HepG2 (cell line): ENCODE results near the gene CIROP. TPM values are rescaled to one million over a fixed set of nuclear protein-coding genes. Genes with fewer than 3 reads are reported as not detected.

Source experiments
- AGO2 ChIP-seq: fragments of 200-400 bp; formaldehyde crosslinking; optimal IDR thresholded peaks from 2 replicates; pipeline ENCODE3; 2017; ENCODE audit warnings: mild to moderate bottlenecking, low read depth, low read length, moderate library complexity
- ATM ChIP-seq: fragments of 450-650 bp; IDR thresholded peaks from 2 replicates; pipeline ENCODE4 v1.7.1; 2017; ENCODE audit warnings: mild to moderate bottlenecking, borderline replicate concordance
- GABPB1 ChIP-seq: IDR thresholded peaks from 2 replicates; pipeline ENCODE4 v1.6.1; 2016; ENCODE audit warnings: mild to moderate bottlenecking, missing genetic modification reagents, moderate library complexity, missing compliant biosample characterization
- HOXA9 ChIP-seq: sonication (generic); formaldehyde crosslinking; IDR thresholded peaks from 2 replicates; pipeline ENCODE4 v1.8.1; 2022; ENCODE audit warnings: missing genetic modification reagents, mild to moderate bottlenecking, moderate library complexity, borderline replicate concordance
- KDM4B ChIP-seq: sonication (generic); formaldehyde crosslinking; IDR thresholded peaks from 2 replicates; pipeline ENCODE4 v1.4.0; 2020; ENCODE audit warnings: missing genetic modification reagents
- MAF1 ChIP-seq: sonication (generic); formaldehyde crosslinking; IDR thresholded peaks from 2 replicates; pipeline ENCODE4 v1.5.0; 2020; ENCODE audit warnings: missing genetic modification reagents, borderline replicate concordance
- MATR3 ChIP-seq: sonication (generic); formaldehyde crosslinking; IDR thresholded peaks from 2 replicates; pipeline ENCODE4 v1.4.0; 2020; ENCODE audit warnings: missing genetic modification reagents
- MIER2 ChIP-seq: IDR thresholded peaks from 2 replicates; pipeline ENCODE4 v1.6.1; 2016; ENCODE audit warnings: missing biosample characterization, missing genetic modification reagents
- MIER3 ChIP-seq: IDR thresholded peaks from 2 replicates; pipeline ENCODE4 v1.6.1; 2016; ENCODE audit warnings: missing compliant biosample characterization, borderline replicate concordance
- NR2C2 ChIP-seq: sonication (generic); formaldehyde crosslinking; IDR thresholded peaks from 2 replicates; pipeline ENCODE4 v1.4.0; 2020; ENCODE audit warnings: missing genetic modification reagents, mild to moderate bottlenecking, moderate library complexity, borderline replicate concordance
- PAX8 ChIP-seq: sonication (generic); formaldehyde crosslinking; IDR thresholded peaks from 2 replicates; pipeline ENCODE4 v1.8.0; 2022; ENCODE audit warnings: mild to moderate bottlenecking, missing genetic modification reagents, borderline replicate concordance
- ZNF260 ChIP-seq: sonication (generic); formaldehyde crosslinking; IDR thresholded peaks from 2 replicates; pipeline ENCODE4 v1.4.0; 2020; ENCODE audit warnings: missing genetic modification reagents, low read depth, mild to moderate bottlenecking, borderline replicate concordance
- ZNF33B ChIP-seq: sonication (generic); formaldehyde crosslinking; IDR thresholded peaks from 2 replicates; pipeline ENCODE4 v1.5.1; 2020; ENCODE audit warnings: mild to moderate bottlenecking, missing genetic modification reagents
- ZNF775 ChIP-seq: sonication (generic); formaldehyde crosslinking; IDR thresholded peaks from 2 replicates; pipeline ENCODE4 v1.4.0; 2020; ENCODE audit warnings: missing genetic modification reagents, mild to moderate bottlenecking, moderate library complexity, borderline replicate concordance
- polyA plus RNA-seq, 8 experiments: library from polyadenylated mRNA; depleted of rRNA in 3 of 8; stranded (reverse) in 7 of 8; unstranded in 1 of 8; fragments of >200 nt; fragmentation: Illumina TruSeq in 4 of 8; extraction: Trizol in 4 of 8; gene quantifications; 2 replicates each; pipeline versions ENCODE4 v1.2.1 to v1.2.3, GENCODE V29; 2011 to 2016; ENCODE audit warnings: low read depth in 4 of 8, missing spikeins in 1 of 8, mixed read lengths in 1 of 8; ENCODE audit not compliant: insufficient read depth in 1 of 8
- total RNA-seq, 5 experiments: library from RNA; depleted of rRNA; stranded (reverse); fragments of >200 nt; fragmentation: Illumina TruSeq; extraction: Trizol; gene quantifications; 2 replicates each; pipeline ENCODE4 v1.2.3, GENCODE V29; 2016; ENCODE audit warnings: low read depth in 1 of 5
- TF ChIP-seq, protein P1 (sequence below): sonication (generic); formaldehyde crosslinking; IDR thresholded peaks from 2 replicates; pipeline ENCODE4 v1.4.0; 2020; ENCODE audit warnings: low read depth, mild to moderate bottlenecking, missing genetic modification reagents
- TF ChIP-seq, protein P2 (sequence below): sonication (generic); formaldehyde crosslinking; IDR thresholded peaks from 2 replicates; pipeline ENCODE4 v1.4.0; 2020; ENCODE audit warnings: missing genetic modification reagents
- TF ChIP-seq, protein P3 (sequence below): IDR thresholded peaks from 2 replicates; pipeline ENCODE4 v1.6.1; 2016
- TF ChIP-seq, protein P4 (sequence below): sonication (generic); formaldehyde crosslinking; IDR thresholded peaks from 2 replicates; pipeline ENCODE4 v1.4.0; 2020; ENCODE audit warnings: low read depth, missing genetic modification reagents
- TF ChIP-seq, protein P5 (sequence below): sonication (generic); formaldehyde crosslinking; IDR thresholded peaks from 2 replicates; pipeline ENCODE4 v1.9.0; 2021; ENCODE audit warnings: missing genetic modification reagents, borderline replicate concordance

CIROP gene
- total and polyA plus RNA-seq, 2 of the 13 experiments (the other 11 are each of a cell fraction or from before 2014, with no cell fraction given) = 0.07 TPM; not detected in 1

DNA sequence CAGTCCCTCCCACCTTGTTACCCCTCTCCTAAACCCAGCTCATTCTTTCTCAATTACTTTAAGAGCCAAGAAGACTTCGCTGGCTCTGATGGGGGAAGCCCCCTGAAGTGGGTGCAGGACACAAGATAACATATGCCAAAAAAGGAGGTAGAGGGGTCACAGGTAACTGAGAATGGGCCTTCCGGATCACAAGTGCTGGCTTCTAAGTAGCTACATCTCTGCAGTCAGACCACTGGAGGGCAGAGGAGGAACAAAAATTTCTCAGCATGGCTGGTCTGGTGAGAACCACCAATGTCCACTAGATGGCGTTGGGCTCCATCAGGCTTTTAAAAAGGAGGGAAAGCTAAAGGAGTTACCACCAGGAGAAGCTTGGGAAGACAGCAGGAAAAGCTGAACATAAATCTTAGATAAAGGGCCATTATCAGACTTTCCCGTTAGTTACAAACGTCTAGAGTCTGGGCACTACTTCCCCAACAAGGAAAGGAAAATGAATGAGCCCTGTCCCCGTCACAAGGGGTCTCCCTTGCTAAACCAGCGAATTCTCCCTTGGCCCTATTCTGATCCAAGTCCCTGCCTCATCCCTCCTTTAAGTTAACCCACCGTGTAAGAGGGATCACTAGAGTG is 35.9 kb downstream of the CIROP start (continued):
- TF ChIP-seq, protein P1, sequence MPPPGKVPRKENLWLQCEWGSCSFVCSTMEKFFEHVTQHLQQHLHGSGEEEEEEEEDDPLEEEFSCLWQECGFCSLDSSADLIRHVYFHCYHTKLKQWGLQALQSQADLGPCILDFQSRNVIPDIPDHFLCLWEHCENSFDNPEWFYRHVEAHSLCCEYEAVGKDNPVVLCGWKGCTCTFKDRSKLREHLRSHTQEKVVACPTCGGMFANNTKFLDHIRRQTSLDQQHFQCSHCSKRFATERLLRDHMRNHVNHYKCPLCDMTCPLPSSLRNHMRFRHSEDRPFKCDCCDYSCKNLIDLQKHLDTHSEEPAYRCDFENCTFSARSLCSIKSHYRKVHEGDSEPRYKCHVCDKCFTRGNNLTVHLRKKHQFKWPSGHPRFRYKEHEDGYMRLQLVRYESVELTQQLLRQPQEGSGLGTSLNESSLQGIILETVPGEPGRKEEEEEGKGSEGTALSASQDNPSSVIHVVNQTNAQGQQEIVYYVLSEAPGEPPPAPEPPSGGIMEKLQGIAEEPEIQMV (CRISPR knock-in tag) = no peak; the same call in 1 of the 2 replicates
- TF ChIP-seq MIER3 (CRISPR knock-in tag) (peak; percentile 77), MATR3 (CRISPR knock-in tag) (no peak), ZNF260 (CRISPR knock-in tag) (no peak), KDM4B (CRISPR knock-in tag) (peak; percentile 88; the same call in 1 of the 2 replicates), PAX8 (CRISPR knock-in tag) (no peak), ATM (no peak), MAF1 (CRISPR knock-in tag) (0 out of 2 replicates have a peak, but pooled peaks have one; percentile 32), ZNF33B (CRISPR knock-in tag) (no peak), AGO2 (no peak), ZNF775 (no peak; the same call in 1 of the 2 replicates), NR2C2 (CRISPR knock-in tag) (no peak; the same call in 1 of the 2 replicates), GABPB1 (CRISPR knock-in tag) (peak; percentile 28; the same call in 1 of the 2 replicates), HOXA9 (CRISPR knock-in tag) (no peak), MIER2 (CRISPR knock-in tag) (0 out of 2 replicates have a peak, but pooled peaks have one; percentile 57)
- TF ChIP-seq, protein P2, sequence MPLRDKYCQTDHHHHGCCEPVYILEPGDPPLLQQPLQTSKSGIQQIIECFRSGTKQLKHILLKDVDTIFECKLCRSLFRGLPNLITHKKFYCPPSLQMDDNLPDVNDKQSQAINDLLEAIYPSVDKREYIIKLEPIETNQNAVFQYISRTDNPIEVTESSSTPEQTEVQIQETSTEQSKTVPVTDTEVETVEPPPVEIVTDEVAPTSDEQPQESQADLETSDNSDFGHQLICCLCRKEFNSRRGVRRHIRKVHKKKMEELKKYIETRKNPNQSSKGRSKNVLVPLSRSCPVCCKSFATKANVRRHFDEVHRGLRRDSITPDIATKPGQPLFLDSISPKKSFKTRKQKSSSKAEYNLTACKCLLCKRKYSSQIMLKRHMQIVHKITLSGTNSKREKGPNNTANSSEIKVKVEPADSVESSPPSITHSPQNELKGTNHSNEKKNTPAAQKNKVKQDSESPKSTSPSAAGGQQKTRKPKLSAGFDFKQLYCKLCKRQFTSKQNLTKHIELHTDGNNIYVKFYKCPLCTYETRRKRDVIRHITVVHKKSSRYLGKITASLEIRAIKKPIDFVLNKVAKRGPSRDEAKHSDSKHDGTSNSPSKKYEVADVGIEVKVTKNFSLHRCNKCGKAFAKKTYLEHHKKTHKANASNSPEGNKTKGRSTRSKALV = peak; percentile 89
- TF ChIP-seq, protein P3, sequence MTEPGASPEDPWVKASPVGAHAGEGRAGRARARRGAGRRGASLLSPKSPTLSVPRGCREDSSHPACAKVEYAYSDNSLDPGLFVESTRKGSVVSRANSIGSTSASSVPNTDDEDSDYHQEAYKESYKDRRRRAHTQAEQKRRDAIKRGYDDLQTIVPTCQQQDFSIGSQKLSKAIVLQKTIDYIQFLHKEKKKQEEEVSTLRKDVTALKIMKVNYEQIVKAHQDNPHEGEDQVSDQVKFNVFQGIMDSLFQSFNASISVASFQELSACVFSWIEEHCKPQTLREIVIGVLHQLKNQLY (CRISPR knock-in tag) = no peak
- TF ChIP-seq, protein P4, sequence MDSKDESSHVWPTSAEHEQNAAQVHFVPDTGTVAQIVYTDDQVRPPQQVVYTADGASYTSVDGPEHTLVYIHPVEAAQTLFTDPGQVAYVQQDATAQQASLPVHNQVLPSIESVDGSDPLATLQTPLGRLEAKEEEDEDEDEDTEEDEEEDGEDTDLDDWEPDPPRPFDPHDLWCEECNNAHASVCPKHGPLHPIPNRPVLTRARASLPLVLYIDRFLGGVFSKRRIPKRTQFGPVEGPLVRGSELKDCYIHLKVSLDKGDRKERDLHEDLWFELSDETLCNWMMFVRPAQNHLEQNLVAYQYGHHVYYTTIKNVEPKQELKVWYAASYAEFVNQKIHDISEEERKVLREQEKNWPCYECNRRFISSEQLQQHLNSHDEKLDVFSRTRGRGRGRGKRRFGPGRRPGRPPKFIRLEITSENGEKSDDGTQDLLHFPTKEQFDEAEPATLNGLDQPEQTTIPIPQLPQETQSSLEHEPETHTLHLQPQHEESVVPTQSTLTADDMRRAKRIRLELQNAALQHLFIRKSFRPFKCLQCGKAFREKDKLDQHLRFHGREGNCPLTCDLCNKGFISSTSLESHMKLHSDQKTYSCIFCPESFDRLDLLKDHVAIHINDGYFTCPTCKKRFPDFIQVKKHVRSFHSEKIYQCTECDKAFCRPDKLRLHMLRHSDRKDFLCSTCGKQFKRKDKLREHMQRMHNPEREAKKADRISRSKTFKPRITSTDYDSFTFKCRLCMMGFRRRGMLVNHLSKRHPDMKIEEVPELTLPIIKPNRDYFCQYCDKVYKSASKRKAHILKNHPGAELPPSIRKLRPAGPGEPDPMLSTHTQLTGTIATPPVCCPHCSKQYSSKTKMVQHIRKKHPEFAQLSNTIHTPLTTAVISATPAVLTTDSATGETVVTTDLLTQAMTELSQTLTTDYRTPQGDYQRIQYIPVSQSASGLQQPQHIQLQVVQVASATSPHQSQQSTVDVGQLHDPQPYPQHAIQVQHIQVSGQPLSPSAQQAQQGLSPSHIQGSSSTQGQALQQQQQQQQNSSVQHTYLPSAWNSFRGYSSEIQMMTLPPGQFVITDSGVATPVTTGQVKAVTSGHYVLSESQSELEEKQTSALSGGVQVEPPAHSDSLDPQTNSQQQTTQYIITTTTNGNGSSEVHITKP (CRISPR knock-in tag) = no peak
- TF ChIP-seq, protein P5, sequence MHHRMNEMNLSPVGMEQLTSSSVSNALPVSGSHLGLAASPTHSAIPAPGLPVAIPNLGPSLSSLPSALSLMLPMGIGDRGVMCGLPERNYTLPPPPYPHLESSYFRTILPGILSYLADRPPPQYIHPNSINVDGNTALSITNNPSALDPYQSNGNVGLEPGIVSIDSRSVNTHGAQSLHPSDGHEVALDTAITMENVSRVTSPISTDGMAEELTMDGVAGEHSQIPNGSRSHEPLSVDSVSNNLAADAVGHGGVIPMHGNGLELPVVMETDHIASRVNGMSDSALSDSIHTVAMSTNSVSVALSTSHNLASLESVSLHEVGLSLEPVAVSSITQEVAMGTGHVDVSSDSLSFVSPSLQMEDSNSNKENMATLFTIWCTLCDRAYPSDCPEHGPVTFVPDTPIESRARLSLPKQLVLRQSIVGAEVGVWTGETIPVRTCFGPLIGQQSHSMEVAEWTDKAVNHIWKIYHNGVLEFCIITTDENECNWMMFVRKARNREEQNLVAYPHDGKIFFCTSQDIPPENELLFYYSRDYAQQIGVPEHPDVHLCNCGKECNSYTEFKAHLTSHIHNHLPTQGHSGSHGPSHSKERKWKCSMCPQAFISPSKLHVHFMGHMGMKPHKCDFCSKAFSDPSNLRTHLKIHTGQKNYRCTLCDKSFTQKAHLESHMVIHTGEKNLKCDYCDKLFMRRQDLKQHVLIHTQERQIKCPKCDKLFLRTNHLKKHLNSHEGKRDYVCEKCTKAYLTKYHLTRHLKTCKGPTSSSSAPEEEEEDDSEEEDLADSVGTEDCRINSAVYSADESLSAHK (CRISPR knock-in tag) = no peak
